Right atrium auricular region (tissue), 2 donors: Measurements from ENCODE around the gene LAMB4. TPM values are rescaled to one million over a fixed set of nuclear protein-coding genes. Genes with fewer than 3 reads are reported as not detected.

Experiments used
- DNase-seq: peaks from one replicate; pipeline ENCODE4 v3.0.0-alpha.2; 2019; ENCODE audit warnings: low spot score
- H3K27ac ChIP-seq, 2 donors: fragments of 200-600 bp; sonication (generic); 1 replicate in 1 of 2; 2 replicates in 1 of 2; pipeline ENCODE4 v1.5.1; 2016 to 2019
- H3K27me3 ChIP-seq, 2 donors: fragments of 200-600 bp; sonication (generic); one replicate each; pipeline versions ENCODE4 v1.5.1 to v1.6.0; 2017 to 2019
- H3K36me3 ChIP-seq: fragments of 200-600 bp; sonication (generic); one replicate; pipeline ENCODE4 v1.5.1; 2016
- H3K4me1 ChIP-seq, 2 donors: fragments of 200-600 bp; sonication (generic); one replicate each; pipeline versions ENCODE4 v1.5.1 to v1.6.0; 2017 to 2019
- H3K4me3 ChIP-seq, 2 donors: fragments of 200-600 bp; sonication (generic); 1 replicate in 1 of 2; 2 replicates in 1 of 2; pipeline ENCODE4 v1.5.1; 2017 to 2019; ENCODE audit warnings: mild to moderate bottlenecking in 1 of 2, moderate library complexity in 1 of 2
- H3K9me3 ChIP-seq, 2 donors: fragments of 200-600 bp; sonication (generic); one replicate each; pipeline ENCODE4 v1.5.1; 2019
- CTCF ChIP-seq, 2 donors: fragments of 200-600 bp; sonication (generic); IDR thresholded peaks; one replicate each; pipeline ENCODE4 v1.5.1; 2019; ENCODE audit warnings: antibody characterized with exemption in 2 of 2
- total RNA-seq, 2 donors: library from RNA; depleted of rRNA; stranded (reverse); fragments of >200 nt; gene quantifications; one replicate each; pipeline ENCODE4 v1.1.0, GENCODE V29; 2016

Gene LAMB4
- total RNA-seq, 2 donors from 2014 or later: not detected

GRCh38 chr7:108096996-108097395, 33.2 kb downstream of the LAMB4 start:
- no peak overlapping the region for H3K27ac ChIP-seq
- H3K4me3 ChIP-seq: no peak overlapping the region
- peaks cover 0 to 6% of the 10 kb centered on the region in 2 donors for H3K4me1 ChIP-seq
- no peaks in the 10 kb centered on the region for H3K9me3 ChIP-seq
- H3K36me3 ChIP-seq: no peaks in the 10 kb centered on the region
- H3K27me3 ChIP-seq: no peaks in the 10 kb centered on the region
- TF ChIP-seq CTCF (IDR thresholded peaks at IDR 0.05): no peak
- no peak for DNase-seq

GRCh38 chr7:108094933-108095710, 35.0 kb downstream of the LAMB4 start:
- no peak overlapping the region for H3K4me3 ChIP-seq
- H3K27ac ChIP-seq: peak overlapping the region in 1 of 2 donors; percentile 50
- no peaks in the 10 kb centered on the region for H3K9me3 ChIP-seq
- TF ChIP-seq CTCF (IDR thresholded peaks at IDR 0.05): no peak
- no peaks in the 10 kb centered on the region for H3K27me3 ChIP-seq
- peak; percentile 78 for DNase-seq
- peaks cover 0 to 6% of the 10 kb centered on the region in 2 donors for H3K4me1 ChIP-seq
- H3K36me3 ChIP-seq: no peaks in the 10 kb centered on the region

- no peak for DNase-seq
- peaks cover 0 to 6% of the 10 kb centered on the region in 2 donors for H3K4me1 ChIP-seq
- no peaks in the 10 kb centered on the region for H3K9me3 ChIP-seq
- H3K36me3 ChIP-seq: no peaks in the 10 kb centered on the region
- no peak overlapping the region for H3K4me3 ChIP-seq
- H3K27ac ChIP-seq: peak overlapping the region; percentile 5 to 50
- H3K27me3 ChIP-seq: no peaks in the 10 kb centered on the region
- TF ChIP-seq CTCF (IDR thresholded peaks at IDR 0.05): no peak
These were observed 35.8 kb downstream of the LAMB4 start for GRCh38 chr7:108094346-108094745.

DNA sequence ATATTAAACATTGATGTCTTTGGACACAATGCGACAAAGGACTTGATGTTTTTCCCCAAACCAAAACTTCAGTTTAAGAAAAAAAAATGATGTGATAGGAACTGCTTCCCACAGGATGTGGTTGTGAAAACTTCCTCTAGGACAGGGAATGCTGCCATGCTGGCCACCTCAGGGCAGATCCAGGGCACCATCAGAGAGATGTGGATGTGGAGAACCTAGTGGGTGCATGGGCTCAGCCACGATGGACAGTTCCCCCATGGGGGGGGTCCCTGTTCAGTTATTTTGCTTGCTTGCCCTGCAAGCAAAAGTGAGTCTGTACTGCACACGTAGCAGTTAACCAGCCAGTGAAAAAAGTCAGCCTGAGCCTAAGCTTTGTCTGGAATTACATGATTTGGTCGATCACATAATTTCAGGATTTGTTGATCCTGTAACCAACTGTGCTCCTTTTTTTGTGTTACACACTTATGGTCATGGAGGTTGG, 36.3 kb downstream of the LAMB4 start:
- TF ChIP-seq CTCF (IDR thresholded peaks at IDR 0.05): no peak
- Histone ChIP-seq H3K9me3 (no peaks in the 10 kb centered on the region), H3K27ac (peak overlapping the region; percentile 5 to 50), H3K36me3 (no peaks in the 10 kb centered on the region), H3K27me3 (no peaks in the 10 kb centered on the region), H3K4me1 (peaks cover 0 to 6% of the 10 kb centered on the region in 2 donors), H3K4me3 (no peak overlapping the region)
- DNase-seq: no peak

GRCh38 chr7:108093341-108093740, 36.8 kb downstream of the LAMB4 start:
- no peak for DNase-seq
- H3K27me3 ChIP-seq: no peaks in the 10 kb centered on the region
- peak overlapping the region; percentile 38 to 50 for H3K27ac ChIP-seq
- H3K4me1 ChIP-seq: peaks cover 0 to 6% of the 10 kb centered on the region in 2 donors
- TF ChIP-seq CTCF (IDR thresholded peaks at IDR 0.05): no peak
- H3K36me3 ChIP-seq: no peaks in the 10 kb centered on the region
- no peaks in the 10 kb centered on the region for H3K9me3 ChIP-seq
- H3K4me3 ChIP-seq: no peak overlapping the region
